Naive B cell (primary cell): ENCODE measurements around the gene CARD11. TPM values are rescaled to one million over a fixed set of nuclear protein-coding genes. Genes with fewer than 3 reads are reported as not detected.

Experiments used
- ATAC-seq, 2 donors: fragments of 150-1000 bp; cut with Tn5 transposase; 2 replicates each; pipeline ENCODE4 v1.10.0; 2021; ENCODE audit warnings: low read depth in 2 of 2, mild to moderate bottlenecking in 2 of 2, moderate library complexity in 2 of 2
- DNase-seq: peaks from one replicate; pipeline ENCODE4 v3.0.0; 2022
- H3K27ac Mint-ChIP-seq, 6 donors: one replicate each; pipeline ENCODE4 v1.8.0; 2020 to 2022; ENCODE audit warnings: mild to moderate bottlenecking in 6 of 6, mixed read lengths in 6 of 6, moderate library complexity in 5 of 6, inconsistent platforms in 2 of 6
- H3K27me3 Mint-ChIP-seq, 3 donors: one replicate each; pipeline ENCODE4 v1.8.0; 2021 to 2022; ENCODE audit warnings: mixed read lengths in 3 of 3, mild to moderate bottlenecking in 1 of 3
- H3K36me3 Mint-ChIP-seq, 2 donors: one replicate each; pipeline ENCODE4 v1.8.0; 2020 to 2022; ENCODE audit warnings: mixed read lengths in 2 of 2, inconsistent platforms in 1 of 2, mild to moderate bottlenecking in 1 of 2
- H3K4me1 Mint-ChIP-seq, 3 donors: one replicate each; pipeline ENCODE4 v1.8.0; 2020 to 2022; ENCODE audit warnings: mixed read lengths in 3 of 3, inconsistent platforms in 1 of 3, mild to moderate bottlenecking in 1 of 3, moderate library complexity in 1 of 3
- H3K4me3 Mint-ChIP-seq, 8 donors: one replicate each; pipeline ENCODE4 v1.8.0; 2020 to 2022; ENCODE audit warnings: mild to moderate bottlenecking in 8 of 8, mixed read lengths in 8 of 8, moderate library complexity in 8 of 8, inconsistent platforms in 2 of 8
- H3K9me3 Mint-ChIP-seq, 7 donors: one replicate each; pipeline ENCODE4 v1.8.0; 2020 to 2022; ENCODE audit warnings: mixed read lengths in 7 of 7, mild to moderate bottlenecking in 5 of 7, inconsistent platforms in 2 of 7, moderate library complexity in 1 of 7
- polyA plus RNA-seq, 6 donors: library from polyadenylated mRNA; unstranded; fragments of 300-500 nt; fragmentation: Illumina TruSeq; gene quantifications; one replicate each; pipeline ENCODE4 v1.2.3, GENCODE V29; 2021; ENCODE audit warnings: low read depth in 6 of 6

Gene CARD11
- 10 to 100 TPM in 5 of 6 donors, 1 to 10 TPM in 1; 9.4 to 55.3 (median 17.5) TPM for polyA plus RNA-seq

- Mint-ChIP-seq H3K27ac (peak within 1 kb of the TSS; percentile 94 to 99 (median 97)), H3K4me1 (peaks cover 44 to 55% (median 51%) of the 10 kb centered on the region in 3 donors), H3K4me3 (peak within 1 kb of the TSS; percentile 84 to 99 (median 96)), H3K9me3 (no peaks in the 10 kb centered on the region), H3K36me3 (peaks cover 8 to 9% of the 10 kb centered on the region in 2 donors), H3K27me3 (no peaks in the 10 kb centered on the region)
- DNase-seq, result peak; percentile 58
- ATAC-seq, result peak; percentile 42 to 59
These were observed at the start of gene CARD11 for GRCh38 chr7:3043544-3044371. CARD11 (minus strand) TSS chr7:3043867; CDS start chr7:2958506, 85,361 bp downstream.

GRCh38 chr7:3092468-3092867 lies 48.8 kb upstream of the CARD11 start:
- DNase-seq (peak; percentile 73), ATAC-seq (peak; percentile 71 to 72)
- Mint-ChIP-seq H3K27me3 (no peaks in the 10 kb centered on the region), H3K4me1 (peaks cover 28 to 65% (median 43%) of the 10 kb centered on the region in 3 donors), H3K9me3 (peaks cover 0 to 2% (median 0%) of the 10 kb centered on the region in 7 donors), H3K36me3 (no peaks in the 10 kb centered on the region), H3K27ac (peak overlapping the region; percentile 76 to 99 (median 92)), H3K4me3 (peak overlapping the region; percentile 15 to 84 (median 66))

- Mint-ChIP-seq H3K27me3 (no peaks in the 10 kb centered on the region), H3K36me3 (no peaks in the 10 kb centered on the region), H3K9me3 (peaks cover 0 to 2% (median 0%) of the 10 kb centered on the region in 7 donors), H3K4me3 (peak overlapping the region in 7 of 8 donors; percentile 10 to 71 (median 51)), H3K4me1 (peaks cover 28 to 60% (median 43%) of the 10 kb centered on the region in 3 donors), H3K27ac (peak overlapping the region; percentile 61 to 99 (median 94))
- no peak for DNase-seq
- ATAC-seq, result no peak
These were observed 48.0 kb upstream of the CARD11 start for GRCh38 chr7:3091631-3092030.

- H3K36me3 Mint-ChIP-seq, result no peaks in the 10 kb centered on the region
- peak overlapping the region in 1 of 6 donors; percentile 56 for H3K27ac Mint-ChIP-seq
- peaks cover 0 to 2% (median 0%) of the 10 kb centered on the region in 7 donors for H3K9me3 Mint-ChIP-seq
- H3K4me1 Mint-ChIP-seq, result peaks cover 18 to 40% (median 32%) of the 10 kb centered on the region in 3 donors
- no peak for ATAC-seq
- peak overlapping the region in 2 of 8 donors; percentile 0 to 21 for H3K4me3 Mint-ChIP-seq
- H3K27me3 Mint-ChIP-seq, result no peaks in the 10 kb centered on the region
- DNase-seq, result no peak
These were observed 45.8 kb upstream of the CARD11 start for GRCh38 chr7:3089493-3089892.

- peaks cover 21 to 30% (median 24%) of the 10 kb centered on the region in 3 donors for H3K4me1 Mint-ChIP-seq
- H3K4me3 Mint-ChIP-seq, result no peak overlapping the region
- DNase-seq, result no peak
- no peak for ATAC-seq
- H3K27me3 Mint-ChIP-seq, result no peaks in the 10 kb centered on the region
- H3K27ac Mint-ChIP-seq, result peak overlapping the region in 1 of 6 donors; percentile 49
- H3K36me3 Mint-ChIP-seq, result no peaks in the 10 kb centered on the region
- no peaks in the 10 kb centered on the region for H3K9me3 Mint-ChIP-seq
These were observed 43.6 kb upstream of the CARD11 start for GRCh38 chr7:3087243-3087755.

GRCh38 chr7:3083350-3083749 lies 39.7 kb upstream of the CARD11 start:
- DNase-seq (no peak), ATAC-seq (no peak)
- no peak overlapping the region for H3K27ac Mint-ChIP-seq
- H3K36me3 Mint-ChIP-seq, result no peaks in the 10 kb centered on the region
- peaks cover 0 to 3% (median 0%) of the 10 kb centered on the region in 7 donors for H3K9me3 Mint-ChIP-seq
- H3K4me3 Mint-ChIP-seq, result no peak overlapping the region
- peaks cover 11 to 24% (median 13%) of the 10 kb centered on the region in 3 donors for H3K4me1 Mint-ChIP-seq
- no peaks in the 10 kb centered on the region for H3K27me3 Mint-ChIP-seq

GRCh38 chr7:3082831-3083230 lies 39.2 kb upstream of the CARD11 start:
- no peaks in the 10 kb centered on the region for H3K27me3 Mint-ChIP-seq
- ATAC-seq (no peak), DNase-seq (no peak)
- H3K27ac Mint-ChIP-seq, result no peak overlapping the region
- peaks cover 0 to 3% (median 0%) of the 10 kb centered on the region in 7 donors for H3K9me3 Mint-ChIP-seq
- H3K36me3 Mint-ChIP-seq, result no peaks in the 10 kb centered on the region
- H3K4me3 Mint-ChIP-seq, result no peak overlapping the region
- H3K4me1 Mint-ChIP-seq, result peaks cover 14 to 26% (median 19%) of the 10 kb centered on the region in 3 donors

GRCh38 chr7:3082386-3082785 lies 38.7 kb upstream of the CARD11 start:
- Mint-ChIP-seq H3K27me3 (no peaks in the 10 kb centered on the region), H3K4me3 (no peak overlapping the region), H3K4me1 (peaks cover 14 to 23% (median 22%) of the 10 kb centered on the region in 3 donors), H3K36me3 (no peaks in the 10 kb centered on the region), H3K9me3 (peaks cover 0 to 3% (median 0%) of the 10 kb centered on the region in 7 donors), H3K27ac (no peak overlapping the region)
- DNase-seq (no peak), ATAC-seq (peak in 1 of 2 donors; percentile 30)

- Mint-ChIP-seq H3K4me3 (no peak overlapping the region), H3K36me3 (no peaks in the 10 kb centered on the region), H3K9me3 (peaks cover 0 to 17% (median 4%) of the 10 kb centered on the region in 7 donors), H3K27me3 (no peaks in the 10 kb centered on the region), H3K4me1 (peaks cover 14 to 23% (median 22%) of the 10 kb centered on the region in 3 donors), H3K27ac (peak overlapping the region in 1 of 6 donors; percentile 47)
- DNase-seq (no peak), ATAC-seq (no peak)
These were observed 36.4 kb upstream of the CARD11 start for GRCh38 chr7:3080106-3080505.

- H3K4me1 Mint-ChIP-seq, result peaks cover 9 to 23% (median 22%) of the 10 kb centered on the region in 3 donors
- H3K27ac Mint-ChIP-seq, result peak overlapping the region in 5 of 6 donors; percentile 19 to 91 (median 70)
- H3K9me3 Mint-ChIP-seq, result peaks cover 0 to 17% (median 6%) of the 10 kb centered on the region in 7 donors
- DNase-seq (peak; percentile 17), ATAC-seq (peak; percentile 82 to 84)
- H3K27me3 Mint-ChIP-seq, result no peaks in the 10 kb centered on the region
- no peaks in the 10 kb centered on the region for H3K36me3 Mint-ChIP-seq
- peak overlapping the region in 2 of 8 donors; percentile 16 to 65 for H3K4me3 Mint-ChIP-seq
These were observed 34.8 kb upstream of the CARD11 start for GRCh38 chr7:3078514-3078913.

- H3K27me3 Mint-ChIP-seq, result no peaks in the 10 kb centered on the region
- peaks cover 6 to 13% (median 11%) of the 10 kb centered on the region in 3 donors for H3K4me1 Mint-ChIP-seq
- peaks cover 0 to 17% (median 6%) of the 10 kb centered on the region in 7 donors for H3K9me3 Mint-ChIP-seq
- ATAC-seq (no peak), DNase-seq (no peak)
- peaks cover 0 to under 1% of the 10 kb centered on the region in 2 donors for H3K36me3 Mint-ChIP-seq
- no peak overlapping the region for H3K4me3 Mint-ChIP-seq
- H3K27ac Mint-ChIP-seq, result no peak overlapping the region
These were observed 33.0 kb upstream of the CARD11 start for GRCh38 chr7:3076700-3077099.

GRCh38 chr7:3076163-3076562 lies 32.5 kb upstream of the CARD11 start:
- DNase-seq, result no peak
- H3K4me1 Mint-ChIP-seq, result peaks cover 6 to 13% (median 11%) of the 10 kb centered on the region in 3 donors
- H3K4me3 Mint-ChIP-seq, result no peak overlapping the region
- ATAC-seq, result no peak
- H3K9me3 Mint-ChIP-seq, result peaks cover 2 to 22% (median 8%) of the 10 kb centered on the region in 7 donors
- peaks cover 3 to 6% of the 10 kb centered on the region in 2 donors for H3K36me3 Mint-ChIP-seq
- H3K27ac Mint-ChIP-seq, result no peak overlapping the region
- H3K27me3 Mint-ChIP-seq, result no peaks in the 10 kb centered on the region

GRCh38 chr7:3075441-3075840 lies 31.8 kb upstream of the CARD11 start:
- no peak overlapping the region for H3K27ac Mint-ChIP-seq
- no peak for ATAC-seq
- H3K27me3 Mint-ChIP-seq, result no peaks in the 10 kb centered on the region
- DNase-seq, result no peak
- H3K4me1 Mint-ChIP-seq, result peaks cover 6 to 13% (median 11%) of the 10 kb centered on the region in 3 donors
- H3K36me3 Mint-ChIP-seq, result peaks cover 8 to 13% of the 10 kb centered on the region in 2 donors
- peaks cover 5 to 29% (median 16%) of the 10 kb centered on the region in 7 donors for H3K9me3 Mint-ChIP-seq
- no peak overlapping the region for H3K4me3 Mint-ChIP-seq
